Smooth muscle cell (in vitro differentiated cells): ENCODE results near the gene ABI2. TPM values are rescaled to one million over a fixed set of nuclear protein-coding genes. Genes with fewer than 3 reads are reported as not detected.

ENCODE experiments used
- DNase-seq: peaks from one replicate; lab custom pipeline; 2025; ENCODE audit not compliant: unreplicated experiment; lab: John Stamatoyannopoulos, UW
- H2AFZ ChIP-seq: fragments of 200-600 bp; sonication (generic); 2 replicates; pipeline ENCODE4 v1.6.0; 2016; ENCODE audit warnings: antibody characterized with exemption, low read depth, mild to moderate bottlenecking
- H3F3A ChIP-seq: fragments of 200-600 bp; sonication (generic); 2 replicates; pipeline ENCODE4 v1.6.0; 2017; ENCODE audit warnings: antibody characterized with exemption, low read depth
- H3K27ac ChIP-seq: fragments of 200-600 bp; sonication (generic); 2 replicates; pipeline ENCODE4 v1.5.1; 2016; ENCODE audit warnings: low read depth, mild to moderate bottlenecking
- H3K27me3 ChIP-seq: fragments of 200-600 bp; sonication (generic); 2 replicates; pipeline ENCODE4 v1.6.1; 2016; ENCODE audit warnings: low read depth, mild to moderate bottlenecking
- H3K36me3 ChIP-seq: fragments of 200-600 bp; sonication (generic); 2 replicates; pipeline ENCODE4 v1.5.1; 2016; ENCODE audit warnings: low read depth
- H3K4me1 ChIP-seq: fragments of 200-600 bp; sonication (generic); 2 replicates; pipeline ENCODE4 v1.5.1; 2016; ENCODE audit warnings: low read depth
- H3K4me2 ChIP-seq: fragments of 200-600 bp; sonication (generic); 2 replicates; pipeline ENCODE4 v1.6.0; 2016; ENCODE audit warnings: mild to moderate bottlenecking
- H3K4me3 ChIP-seq: fragments of 200-600 bp; sonication (generic); 2 replicates; pipeline ENCODE4 v1.5.1; 2016; ENCODE audit warnings: mild to moderate bottlenecking
- H3K79me2 ChIP-seq: fragments of 200-600 bp; sonication (generic); 2 replicates; pipeline ENCODE4 v1.6.0; 2016; ENCODE audit warnings: low read depth, mild to moderate bottlenecking
- H3K9ac ChIP-seq: fragments of 200-600 bp; sonication (generic); 2 replicates; pipeline ENCODE4 v1.6.0; 2016; ENCODE audit warnings: low read depth
- H3K9me3 ChIP-seq: fragments of 200-600 bp; sonication (generic); replicated peaks from 2 replicates; pipeline ENCODE4 v1.5.1; 2016; ENCODE audit warnings: low read depth
- H4K20me1 ChIP-seq: fragments of 200-600 bp; sonication (generic); 2 replicates; pipeline ENCODE4 v1.6.0; 2016; ENCODE audit warnings: low read depth
- CTCF ChIP-seq: fragments of 200-600 bp; sonication (generic); IDR thresholded peaks from 2 replicates; pipeline ENCODE4 v1.5.1; 2017; ENCODE audit warnings: borderline replicate concordance, mild to moderate bottlenecking, antibody characterized with exemption; ENCODE audit not compliant: insufficient read depth, poor library complexity, severe bottlenecking
- WGBS: methylation state at CpG from one replicate; pipeline ENCODE4 v1.1.7; 2016; ENCODE audit warnings: low lambda C conversion rate; 5-methylcytosine and 5-hydroxymethylcytosine counted together
- polyA plus RNA-seq: library from polyadenylated mRNA; unstranded; fragments of >200 nt; fragmentation: Nextera tagmentation; extraction: Ambion mirVana; gene quantifications from 2 replicates; pipeline ENCODE4 v1.2.1, GENCODE V29; 2016
- total RNA-seq: library from RNA; depleted of rRNA; stranded (reverse); fragments of >200 nt; gene quantifications from 2 replicates; pipeline ENCODE4 v1.2.3, GENCODE V29; 2014

The ABI2 gene
- total and polyA plus RNA-seq, 2 experiments from 2014 or later, result 25.5 to 34.2 TPM

- no peak for TF ChIP-seq CTCF
- Histone ChIP-seq H3K9ac (no peak overlapping the region), H2AFZ (no peak overlapping the region), H3K79me2 (peaks cover 7% of the 10 kb centered on the region), H3K4me3 (no peak overlapping the region), H3K9me3 (no peaks in the 10 kb centered on the region), H3K27me3 (no peaks in the 10 kb centered on the region), H3F3A (no peaks in the 10 kb centered on the region), H3K36me3 (peaks cover 4% of the 10 kb centered on the region), H3K4me1 (no peaks in the 10 kb centered on the region), H3K27ac (no peak overlapping the region), H4K20me1 (peaks cover 21% of the 10 kb centered on the region), H3K4me2 (no peak overlapping the region)
- no peak for DNase-seq
Observed at GRCh38 chr2:203407496-203407895, 79.3 kb downstream of the ABI2 start.

- H3K4me3 ChIP-seq, result no peak overlapping the region
- no peaks in the 10 kb centered on the region for H3F3A ChIP-seq
- no peak for TF ChIP-seq CTCF
- no peak overlapping the region for H2AFZ ChIP-seq
- DNase-seq, result no peak
- H3K4me1 ChIP-seq, result no peaks in the 10 kb centered on the region
- no peak overlapping the region for H3K4me2 ChIP-seq
- no peaks in the 10 kb centered on the region for H3K79me2 ChIP-seq
- H4K20me1 ChIP-seq, result no peaks in the 10 kb centered on the region
- H3K9ac ChIP-seq, result no peak overlapping the region
- peaks cover 10% of the 10 kb centered on the region for H3K36me3 ChIP-seq
- H3K27me3 ChIP-seq, result no peaks in the 10 kb centered on the region
- no peaks in the 10 kb centered on the region for H3K9me3 ChIP-seq
- WGBS, result 83% methylated on average over 7 of the region's 7 CpGs
- H3K27ac ChIP-seq, result no peak overlapping the region
Observed at GRCh38 chr2:203412546-203413331, 84.5 kb downstream of the ABI2 start.

- H3K9ac ChIP-seq, result no peak overlapping the region
- H3K4me2 ChIP-seq, result no peak overlapping the region
- DNase-seq, result no peak
- H3K79me2 ChIP-seq, result no peaks in the 10 kb centered on the region
- no peaks in the 10 kb centered on the region for H3K27me3 ChIP-seq
- no peaks in the 10 kb centered on the region for H4K20me1 ChIP-seq
- H3K9me3 ChIP-seq, result peaks cover 4% of the 10 kb centered on the region
- H3F3A ChIP-seq, result no peaks in the 10 kb centered on the region
- H3K4me3 ChIP-seq, result no peak overlapping the region
- H3K4me1 ChIP-seq, result no peaks in the 10 kb centered on the region
- H2AFZ ChIP-seq, result no peak overlapping the region
- no peak overlapping the region for H3K27ac ChIP-seq
- TF ChIP-seq CTCF, result no peak
- peaks cover 19% of the 10 kb centered on the region for H3K36me3 ChIP-seq
Observed at GRCh38 chr2:203413796-203414195, 85.6 kb downstream of the ABI2 start.

- no peak for DNase-seq
- Histone ChIP-seq H3K9me3 (peaks cover 5% of the 10 kb centered on the region), H3K4me2 (no peak overlapping the region), H3K4me3 (no peak overlapping the region), H3K27ac (no peak overlapping the region), H3K36me3 (peaks cover 20% of the 10 kb centered on the region), H3K4me1 (no peaks in the 10 kb centered on the region), H3K27me3 (no peaks in the 10 kb centered on the region), H3F3A (no peaks in the 10 kb centered on the region), H4K20me1 (no peaks in the 10 kb centered on the region), H3K79me2 (no peaks in the 10 kb centered on the region), H3K9ac (no peak overlapping the region), H2AFZ (no peak overlapping the region)
- 86% methylated on average over 8 of the region's 8 CpGs for WGBS
- no peak for TF ChIP-seq CTCF
Observed at GRCh38 chr2:203418271-203418670, 90.1 kb downstream of the ABI2 start.
